Endothelial cell of hepatic sinusoid (primary cell): Measurements from ENCODE around the gene ANKRD22.

Experiments used
- in situ Hi-C: cut with HindIII; loops from 2 replicates; pipeline ENCODE4 v1.10.0; 2017; ENCODE audit warnings: low sequenced_read_pairs

Gene ANKRD22

DNA sequence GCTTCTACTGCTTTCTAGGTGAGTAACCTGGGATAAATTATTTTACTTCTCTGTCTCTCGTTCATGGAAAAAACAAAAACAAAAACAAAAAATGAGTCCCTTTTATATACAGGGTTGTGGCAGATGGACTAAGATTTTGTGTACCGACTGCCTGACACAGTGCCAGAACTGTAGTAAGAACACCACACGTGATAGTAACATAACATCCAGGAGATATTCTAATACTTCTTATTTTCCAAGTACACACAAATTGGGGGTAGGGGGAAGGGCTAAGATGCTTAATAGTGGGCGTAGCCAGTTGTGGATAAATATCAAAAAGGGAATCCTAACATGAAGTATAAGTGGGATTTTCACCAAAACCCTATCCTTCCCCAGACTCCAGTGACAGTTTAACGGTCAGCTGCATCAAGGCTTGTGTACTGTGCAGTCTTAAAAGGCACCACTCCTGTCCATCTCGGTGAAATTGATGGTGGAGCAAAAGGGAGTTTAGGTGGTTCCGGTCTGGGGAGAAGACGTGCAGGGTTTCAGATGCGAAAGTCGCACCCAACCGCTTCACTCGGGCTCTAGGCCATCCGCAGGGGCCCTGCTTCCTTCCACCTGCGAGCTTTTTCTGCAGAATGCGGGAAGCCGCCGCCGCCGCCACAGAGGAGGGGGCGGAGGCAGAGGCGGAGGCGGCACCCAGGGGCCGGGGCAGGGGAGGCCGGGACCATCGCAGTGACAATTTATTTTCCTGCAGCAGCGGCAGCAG lies 28.1 kb upstream of the ANKRD22 start, which contains the start of gene STAMBPL1:
TSS of gene STAMBPL1 (plus strand) at position 712 of the 748 bp plus-strand sequence. CDS start 21,464 bp downstream, outside the sequence.
- in situ Hi-C loops: no loop called here

DNA sequence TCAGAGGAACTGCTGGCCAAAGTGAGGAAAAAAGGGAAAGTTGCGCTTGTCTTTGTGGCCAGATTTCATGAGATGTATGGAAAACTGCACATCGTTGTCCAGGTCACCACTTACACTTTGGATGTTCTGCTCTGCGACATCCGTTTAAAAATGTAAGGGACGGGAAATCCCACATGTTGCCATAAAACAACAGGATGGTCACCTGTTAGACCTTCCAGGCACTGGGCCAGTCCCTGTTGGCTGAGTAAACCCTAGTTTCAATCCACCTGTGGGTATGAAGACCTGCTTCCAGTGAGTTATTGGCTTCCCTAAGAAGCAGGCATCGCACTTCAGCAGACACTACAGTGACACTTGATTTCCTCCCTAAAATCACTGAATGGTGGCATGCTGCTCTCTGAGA lies 25.7 kb upstream of the ANKRD22 start:
- in situ Hi-C loops: no loop called here

DNA sequence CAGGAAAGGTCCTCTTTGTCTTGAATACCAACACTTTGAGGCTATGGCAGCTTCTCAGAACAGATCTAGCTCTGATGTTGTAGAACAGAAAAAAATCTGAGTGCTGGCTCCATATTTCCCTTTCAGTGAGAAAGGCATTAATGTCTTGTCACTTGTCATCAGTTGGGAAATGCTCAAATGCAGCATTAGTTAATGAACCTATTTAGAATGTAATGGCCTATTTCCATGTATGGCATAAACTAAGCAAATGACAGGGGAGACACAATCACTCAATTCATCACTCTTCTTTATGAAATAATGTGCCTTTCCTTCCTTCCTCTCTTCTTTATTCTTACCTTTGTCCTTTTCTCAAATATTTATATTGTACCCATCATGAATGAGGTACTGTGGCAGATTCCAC lies 23.4 kb upstream of the ANKRD22 start:
- in situ Hi-C loops: no loop called here

DNA sequence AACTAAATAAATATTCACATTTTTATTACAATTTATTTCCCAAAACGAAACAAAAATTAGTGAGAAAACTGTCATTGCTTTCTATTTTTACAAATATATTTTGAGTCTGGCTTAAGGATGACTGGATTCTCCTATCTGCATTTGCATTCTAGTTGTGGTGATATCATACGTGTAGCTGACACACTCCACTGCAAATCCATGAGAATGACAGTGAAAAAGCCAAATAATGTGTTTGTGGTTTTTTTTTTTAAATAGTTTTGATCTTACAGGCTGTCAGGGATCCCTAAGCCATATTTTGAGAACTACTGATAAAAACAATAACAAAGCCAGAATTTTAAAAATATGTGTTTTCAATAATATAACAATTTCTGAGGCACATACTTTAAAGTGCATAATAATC lies 22.6 kb upstream of the ANKRD22 start:
- in situ Hi-C loops: no loop called here

DNA sequence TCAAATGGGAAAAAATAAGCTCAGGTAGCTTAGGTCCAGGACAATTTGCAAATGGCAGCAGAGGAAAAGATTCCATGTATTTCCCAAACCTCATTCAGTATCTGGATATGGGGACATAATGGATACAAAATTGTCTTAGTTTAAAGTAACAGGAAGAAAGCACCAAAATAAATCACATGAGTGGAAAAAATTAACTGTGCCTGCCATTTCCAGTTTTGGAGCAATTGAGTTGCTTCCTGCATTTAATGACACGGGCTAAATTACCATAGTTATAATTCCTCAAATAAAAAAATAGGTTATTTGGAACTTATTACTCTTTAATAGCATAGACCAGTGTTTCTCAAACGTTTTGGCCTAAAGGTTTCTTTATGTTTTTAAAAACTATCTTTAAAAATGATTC lies 22.1 kb upstream of the ANKRD22 start:
- in situ Hi-C loops: no loop called here

DNA sequence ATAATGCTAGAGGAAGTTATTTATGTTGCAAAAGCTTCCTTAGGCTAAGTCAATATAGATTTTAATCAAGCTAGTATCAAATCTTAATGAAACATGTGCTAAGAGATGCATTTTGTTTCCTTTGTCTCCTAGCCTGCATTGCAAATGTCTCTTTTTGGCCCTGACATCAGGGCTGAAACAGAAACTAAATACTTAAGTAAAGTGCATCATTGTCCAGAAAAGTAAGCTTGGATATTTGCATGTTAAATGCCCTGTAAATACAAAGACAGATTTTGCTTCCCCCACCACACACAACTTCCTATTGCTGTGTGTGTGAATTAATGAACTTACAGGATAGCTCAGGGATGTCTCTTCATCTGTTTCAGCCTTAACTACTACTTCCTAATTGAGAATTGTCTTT lies 18.4 kb upstream of the ANKRD22 start:
- in situ Hi-C loops: no loop called here

DNA sequence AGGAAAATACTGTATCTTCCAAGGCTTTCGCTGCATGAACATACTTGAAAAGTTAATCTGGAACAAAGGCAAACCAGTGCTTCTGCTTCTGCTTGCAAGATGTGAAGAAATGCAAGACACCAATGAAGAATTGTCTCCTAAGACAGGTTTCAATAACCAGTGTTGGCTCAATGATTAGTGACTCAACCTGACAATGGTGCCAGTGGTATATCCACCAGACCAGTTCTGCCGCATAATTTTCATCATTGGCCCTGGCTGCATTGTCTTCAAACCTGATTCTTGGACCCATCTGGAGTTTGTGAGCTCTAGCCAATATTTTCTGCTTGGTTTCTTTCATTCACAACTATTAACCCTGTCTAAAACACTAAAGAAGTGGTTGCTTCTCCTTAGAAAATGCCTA lies 14.8 kb upstream of the ANKRD22 start:
- in situ Hi-C loops: no loop called here

DNA sequence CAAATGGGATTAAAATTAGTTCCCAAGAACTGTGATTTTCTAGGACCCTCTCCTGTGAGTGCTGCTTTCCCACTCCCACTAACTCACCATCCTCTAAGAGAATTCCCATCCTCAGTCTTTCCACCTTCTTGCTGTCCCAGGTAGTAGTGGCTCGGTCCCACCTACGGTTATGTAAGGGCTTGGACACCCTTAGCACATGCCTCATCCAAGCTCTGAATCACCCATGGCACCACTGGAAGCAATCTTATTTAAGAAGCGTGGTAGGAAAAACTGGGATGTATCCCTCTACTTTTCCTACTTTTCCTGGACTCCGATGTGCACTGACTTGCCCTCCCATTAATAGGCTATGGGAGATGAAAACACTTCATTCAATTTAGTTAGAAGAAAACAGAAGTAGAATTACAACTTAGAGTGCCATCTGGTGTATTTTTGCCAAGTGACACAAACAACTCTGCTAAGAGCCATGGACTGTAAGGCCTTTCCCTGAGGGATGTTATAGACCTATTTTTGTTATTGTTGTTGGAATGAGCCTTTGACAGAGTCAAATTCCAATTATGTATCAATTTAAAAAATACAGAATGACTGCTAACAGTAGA lies 13.7 kb upstream of the ANKRD22 start:
- in situ Hi-C loops: no loop called here

DNA sequence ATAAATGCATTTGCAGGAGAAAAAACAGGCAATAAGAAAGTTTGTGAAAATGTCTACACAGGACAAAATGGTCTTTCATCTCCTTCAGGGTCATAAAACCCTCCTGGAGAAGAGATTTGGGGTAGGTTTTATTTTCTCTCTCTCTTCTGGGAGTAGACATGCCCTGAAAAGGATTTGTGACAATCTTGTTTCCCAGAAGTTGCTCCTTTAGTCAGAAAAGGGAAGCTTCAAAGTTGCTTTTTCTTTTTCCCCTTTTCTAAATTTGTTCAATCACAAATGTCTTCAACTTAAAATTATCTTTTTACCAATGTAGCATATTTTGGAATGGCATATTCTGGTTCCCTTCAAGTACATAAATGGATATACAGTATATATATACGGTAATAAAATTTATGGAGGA lies 9.4 kb upstream of the ANKRD22 start:
- in situ Hi-C loops: no loop called here

DNA sequence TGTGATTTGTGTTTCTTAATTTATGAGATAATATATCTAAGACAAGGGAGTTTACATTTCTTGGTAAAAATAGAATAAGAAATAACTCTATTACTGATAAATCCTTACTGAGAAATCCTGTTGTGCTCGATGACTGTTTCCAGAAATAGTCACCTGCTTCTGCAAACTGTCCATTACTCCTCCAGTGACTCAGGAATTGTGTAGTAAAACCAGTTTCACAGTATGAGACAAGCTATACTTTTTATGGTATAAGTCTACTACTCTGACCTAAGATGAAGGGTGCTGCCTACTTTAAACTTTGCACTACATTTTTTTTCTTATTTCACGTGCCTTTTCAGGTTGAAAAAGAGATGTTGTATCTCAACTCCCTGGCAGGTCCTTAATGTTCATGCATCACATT lies 6.8 kb upstream of the ANKRD22 start:
- in situ Hi-C loops: no loop called here

DNA sequence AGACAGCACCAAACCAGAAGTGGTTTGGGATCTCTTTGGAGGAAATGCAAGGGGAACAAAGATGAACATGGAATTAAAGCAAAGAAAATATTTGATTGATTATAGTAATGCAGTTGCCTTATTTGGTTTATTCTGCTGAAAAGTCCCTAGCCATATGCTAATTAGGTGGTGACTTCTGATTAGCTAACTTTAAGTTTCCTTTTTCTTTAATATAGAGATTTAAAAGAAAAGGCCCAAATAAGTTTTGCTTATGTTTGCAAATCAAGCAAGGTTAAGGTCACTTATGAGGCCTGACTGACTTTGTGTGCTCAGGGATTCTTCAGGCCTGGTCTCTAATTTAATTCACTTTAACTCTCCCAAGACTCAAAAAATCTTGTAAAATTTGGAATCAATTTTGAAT lies 6.2 kb upstream of the ANKRD22 start:
- in situ Hi-C loops: no loop called here

DNA sequence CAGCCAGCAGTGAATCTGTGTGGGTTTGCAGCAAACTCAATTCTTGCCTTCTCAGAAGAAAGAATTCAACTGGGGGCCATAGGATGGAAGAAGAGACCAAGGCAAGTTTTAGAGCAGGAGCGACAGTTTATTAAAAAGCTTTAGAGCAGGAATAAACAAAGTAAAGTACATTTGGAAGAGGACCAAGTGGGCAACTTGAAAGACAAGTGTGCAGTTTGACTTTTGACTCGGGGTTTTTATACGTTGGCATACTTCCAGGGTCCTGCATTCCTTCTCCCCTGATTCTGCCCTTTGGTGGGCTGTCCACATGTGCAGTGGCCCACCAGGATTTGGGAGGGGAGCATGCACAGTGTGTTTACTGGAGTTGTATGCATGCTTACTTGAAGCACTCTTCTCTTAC lies 3.0 kb upstream of the ANKRD22 start:
- in situ Hi-C loops: no loop called here

DNA sequence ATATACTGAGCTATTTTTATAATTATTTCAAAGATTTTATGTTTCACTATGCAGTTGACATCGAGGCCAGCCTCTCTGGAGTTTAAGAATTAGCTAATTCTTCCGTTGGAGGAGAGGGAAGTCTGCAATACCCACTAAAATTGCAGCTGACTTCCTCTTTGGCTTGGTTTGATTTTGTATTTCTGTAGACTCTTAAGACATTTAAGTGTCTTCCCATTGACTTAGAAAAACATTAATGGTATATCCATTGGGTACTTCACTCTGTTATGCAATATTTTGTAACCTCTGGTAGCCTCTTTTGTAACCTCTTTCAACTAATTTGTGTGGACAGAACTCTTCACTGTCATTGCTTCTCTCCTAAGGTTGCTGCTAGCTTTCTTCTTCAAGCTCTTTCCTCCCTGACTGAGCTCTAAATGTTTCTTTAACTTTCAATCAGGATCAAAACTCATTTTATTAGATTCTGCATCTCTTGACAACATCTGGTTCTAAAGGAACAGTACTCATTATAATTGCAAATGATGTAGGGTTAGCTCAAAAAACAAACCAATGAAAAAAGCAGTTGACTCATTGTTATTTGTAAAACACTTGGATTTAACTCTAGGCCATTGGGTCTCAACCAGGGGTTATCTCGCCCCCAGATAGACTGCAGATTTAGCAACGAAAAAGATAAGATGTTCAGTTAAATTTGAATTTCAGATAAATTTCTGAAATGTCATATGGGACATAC lies 1.7 kb upstream of the ANKRD22 start:
- in situ Hi-C loops: no loop called here

DNA sequence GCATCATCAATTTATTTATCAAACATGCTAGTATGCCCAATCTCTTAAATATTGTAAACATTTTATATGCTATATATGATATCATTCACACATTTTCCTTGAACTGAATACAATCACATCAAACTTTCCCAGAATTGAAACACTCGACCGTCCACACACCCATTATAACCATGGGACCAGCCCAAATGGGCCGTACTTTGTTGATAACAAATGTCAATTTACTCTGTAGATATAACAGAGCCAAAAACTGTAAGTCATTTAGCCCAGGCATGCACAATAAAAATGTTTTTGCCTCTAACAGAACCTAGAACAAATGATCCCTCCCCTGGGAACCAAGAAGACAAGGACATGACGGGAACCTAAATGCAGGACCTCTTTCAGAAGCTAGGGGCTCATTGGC lies 683 bp upstream of the ANKRD22 start:
- in situ Hi-C loops: no loop called here

DNA sequence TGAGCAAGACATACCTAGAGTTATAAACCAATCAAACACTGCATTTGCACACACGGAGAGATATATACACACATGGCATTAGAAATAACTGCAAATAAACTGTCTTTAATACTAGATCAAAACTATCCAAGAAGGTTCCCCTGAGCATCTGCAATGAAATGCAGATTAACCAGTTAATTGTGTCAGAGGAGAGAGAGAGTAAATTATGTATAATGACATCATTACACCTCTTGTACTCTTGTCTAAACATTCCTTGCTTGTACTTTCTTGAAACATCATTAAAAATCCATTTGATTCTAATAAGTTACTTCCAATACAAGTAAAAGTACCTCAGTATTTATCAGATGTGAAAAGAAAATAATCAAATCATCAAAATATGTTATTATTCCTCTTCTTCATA lies 932 bp downstream of the ANKRD22 start:
- in situ Hi-C loops: no loop called here

DNA sequence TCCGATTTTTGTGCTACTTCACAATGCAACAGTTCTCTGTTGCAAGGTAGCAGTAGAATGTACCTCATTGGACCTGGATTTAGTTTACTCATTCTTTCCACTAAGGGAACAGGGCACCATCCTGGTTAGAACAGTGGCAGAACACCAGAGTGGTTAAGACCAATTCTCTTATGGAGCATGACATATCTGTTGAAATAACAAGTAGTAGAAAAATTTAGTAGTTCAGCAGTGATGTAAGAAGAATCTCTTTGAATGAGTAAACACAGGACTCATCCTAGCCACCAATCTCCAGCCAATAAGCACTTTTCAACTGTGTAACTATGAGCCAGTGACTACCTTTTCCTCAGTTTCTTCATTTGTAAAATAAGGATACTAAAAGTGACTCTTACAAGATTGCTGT lies 2.4 kb downstream of the ANKRD22 start:
- in situ Hi-C loops: loop anchor here (10.0 kb wide), 1 partner anchor 356 kb away; the partner anchor contains the start of gene CH25H

DNA sequence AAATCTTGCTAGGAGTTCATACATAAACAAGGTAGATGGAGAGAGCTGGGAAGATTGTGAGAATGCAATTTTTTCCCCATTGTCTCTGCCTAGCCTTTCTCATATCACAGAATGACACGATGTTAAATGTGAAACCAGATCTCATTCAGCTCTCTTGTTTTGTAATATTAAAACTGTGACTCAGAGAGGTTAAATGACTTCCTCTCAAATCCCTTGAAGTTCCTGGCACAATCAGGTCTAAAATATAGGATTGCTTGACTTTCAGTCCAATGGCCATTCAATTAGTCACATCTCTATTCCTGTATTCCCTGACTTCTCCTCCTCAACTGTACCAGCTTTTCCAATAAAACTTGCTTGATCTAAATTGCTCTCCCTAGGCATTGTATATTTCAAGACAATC lies 3.1 kb downstream of the ANKRD22 start:
- in situ Hi-C loops: loop anchor here (10.0 kb wide), 1 partner anchor 356 kb away; the partner anchor contains the start of gene CH25H

DNA sequence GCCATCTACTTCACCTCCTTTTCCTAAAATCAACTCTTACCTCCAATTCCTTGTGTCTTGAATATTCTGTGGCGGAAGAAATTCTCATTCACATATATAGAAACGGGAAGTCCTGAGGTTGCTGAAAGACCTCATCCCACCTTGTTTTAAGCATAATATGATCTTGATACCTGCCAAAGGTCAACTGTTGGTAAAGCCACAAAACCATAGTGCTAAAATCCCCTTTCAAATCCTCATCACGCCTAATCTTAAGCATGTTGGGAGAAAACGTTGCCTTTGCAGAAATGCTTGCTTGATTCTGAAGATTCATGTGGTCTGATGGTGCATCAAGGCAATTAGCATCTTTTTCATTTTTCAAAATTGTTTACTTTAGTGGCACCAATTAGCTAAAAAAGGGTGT lies 8.5 kb downstream of the ANKRD22 start:
- in situ Hi-C loops: loop anchor here (5.0 to 10.0 kb wide), 2 partner anchors 94 to 362 kb away; partner anchors contain the start of gene CH25H

DNA sequence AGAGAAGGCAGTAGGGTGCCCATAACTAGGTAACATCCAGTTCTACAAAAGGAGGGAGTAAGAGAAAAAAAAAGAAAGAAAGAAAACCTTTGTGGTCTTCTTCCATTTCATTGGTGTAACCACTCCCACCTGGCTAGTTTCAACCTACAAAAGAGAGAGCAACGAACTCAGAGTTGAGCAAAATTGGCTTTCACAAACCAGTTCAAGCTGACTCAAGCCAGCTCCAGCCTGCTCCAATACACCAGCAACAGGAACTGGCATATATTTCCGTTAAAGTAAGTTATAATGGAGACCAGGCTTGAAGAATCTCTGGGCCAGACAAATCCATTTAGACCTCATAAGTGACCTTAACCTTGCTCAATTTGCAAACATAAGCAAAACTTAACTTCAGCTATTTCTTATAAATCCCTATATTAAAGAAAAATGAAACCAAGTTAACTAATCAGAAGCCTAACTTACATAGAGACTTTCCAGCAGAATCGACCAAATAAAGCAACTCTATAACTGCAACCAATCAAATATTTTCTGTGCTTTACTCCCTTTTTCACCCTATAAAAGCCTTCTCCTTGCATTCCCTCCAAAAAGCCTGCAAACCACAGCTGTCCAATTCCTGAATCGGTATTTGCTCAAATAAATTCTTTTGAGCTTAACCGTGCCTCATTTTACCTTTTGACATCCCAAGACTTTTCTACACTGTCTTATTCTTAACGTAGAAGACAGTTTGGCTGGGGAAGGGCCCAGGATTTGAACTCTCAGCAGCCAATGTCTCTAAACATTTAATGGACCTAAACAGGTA lies 10.1 kb downstream of the ANKRD22 start:
- in situ Hi-C loops: loop anchor here (5.0 to 10.0 kb wide), 2 partner anchors 96 to 363 kb away; partner anchors contain the start of gene CH25H

DNA sequence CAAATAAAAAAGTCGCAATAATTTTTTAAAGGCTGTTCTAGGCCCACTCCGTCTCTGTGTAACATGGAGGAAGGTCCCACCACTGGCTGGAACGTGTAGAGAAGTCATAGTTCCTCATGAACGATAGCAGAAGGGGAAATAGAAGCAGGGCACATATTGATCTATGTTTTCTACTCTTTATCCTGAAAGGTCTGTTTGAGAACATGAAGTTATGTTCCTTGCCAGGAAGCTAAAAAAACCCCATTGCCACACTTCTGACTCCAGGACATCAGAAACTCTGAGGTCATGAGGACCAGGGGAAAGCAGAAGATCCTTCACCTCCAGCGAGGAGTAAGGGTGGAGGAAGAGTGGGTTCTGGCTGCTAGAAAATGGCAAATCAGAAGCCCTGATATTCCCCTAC lies 10.8 kb downstream of the ANKRD22 start:
- in situ Hi-C loops: loop anchor here (5.0 to 10.0 kb wide), 2 partner anchors 96 to 364 kb away; partner anchors contain the start of gene CH25H

DNA sequence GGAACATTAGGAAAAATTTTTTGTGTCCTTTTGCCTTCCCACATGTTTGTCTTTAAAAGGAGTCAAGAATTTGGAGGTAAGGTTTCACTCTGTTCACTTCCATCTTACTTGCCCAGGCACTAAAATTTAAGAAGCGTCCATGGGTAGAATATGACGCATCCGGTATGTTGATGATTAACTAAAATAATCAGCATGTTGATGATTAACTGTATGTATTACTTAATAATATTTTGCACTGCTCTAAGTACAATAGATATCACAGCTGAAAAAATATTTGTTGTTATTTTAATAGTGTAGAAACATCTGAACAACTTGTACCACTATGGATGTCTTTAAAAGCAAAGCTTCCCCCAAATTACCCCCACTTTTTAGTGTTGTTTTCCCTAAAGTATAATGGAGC lies 11.5 kb downstream of the ANKRD22 start:
- in situ Hi-C loops: loop anchor here (5.0 to 10.0 kb wide), 2 partner anchors 97 to 365 kb away; partner anchors contain the start of gene CH25H
